Measurements from ENCODE around the gene PAK1.
"Not testable (repeated sequence)": the region's sequence is repeated elsewhere in the genome, so short reads cannot be mapped to it uniquely, and the experiment has no call there.

PAK1 gene

GRCh38 chr11:77401486-77402217, 72.2 kb downstream of the PAK1 start:
- DNase-seq, result no peak

- DNase-seq, result no peak
Observed at GRCh38 chr11:77400775-77401449, 73.0 kb downstream of the PAK1 start.

- no peak for DNase-seq
Observed at GRCh38 chr11:77400271-77400670, 73.6 kb downstream of the PAK1 start.

- no peak for DNase-seq
Observed at GRCh38 chr11:77397631-77398030, 76.3 kb downstream of the PAK1 start.

- DNase-seq, result no peak
Observed at GRCh38 chr11:77396911-77397310, 77.0 kb downstream of the PAK1 start.

GRCh38 chr11:77396305-77396704, 77.6 kb downstream of the PAK1 start:
- no peak for DNase-seq

GRCh38 chr11:77395460-77396173, 78.3 kb downstream of the PAK1 start:
- no peak for DNase-seq

- DNase-seq, result no peak
Observed at GRCh38 chr11:77392842-77393241, 81.1 kb downstream of the PAK1 start.

- DNase-seq, result no peak
Observed at GRCh38 chr11:77387701-77388100, 86.2 kb downstream of the PAK1 start.

GRCh38 chr11:77386178-77386577, 87.7 kb downstream of the PAK1 start:
- DNase-seq, result no peak

- not testable (repeated sequence) for DNase-seq
Observed at GRCh38 chr11:77385255-77385771, 88.6 kb downstream of the PAK1 start.

- DNase-seq, result no peak
Observed at GRCh38 chr11:77384571-77384970, 89.3 kb downstream of the PAK1 start.

- not testable (repeated sequence) for DNase-seq
Observed at GRCh38 chr11:77383349-77383748, 90.5 kb downstream of the PAK1 start.

- DNase-seq, result no peak
Observed at GRCh38 chr11:77381729-77382665, 91.9 kb downstream of the PAK1 start.

GRCh38 chr11:77379934-77380333, 94.0 kb downstream of the PAK1 start:
- DNase-seq, result no peak

- no peak for DNase-seq
Observed at GRCh38 chr11:77379253-77379652, 94.6 kb downstream of the PAK1 start.

- no peak for DNase-seq
Observed at GRCh38 chr11:77377734-77378133, 96.2 kb downstream of the PAK1 start.

- no peak for DNase-seq
Observed at GRCh38 chr11:77375107-77375506, 98.8 kb downstream of the PAK1 start.

- DNase-seq, result no peak
Observed at GRCh38 chr11:77374611-77375031, 99.3 kb downstream of the PAK1 start.

- no peak for DNase-seq
Observed at GRCh38 chr11:77374108-77374507, 99.8 kb downstream of the PAK1 start.

GRCh38 chr11:77372726-77373125, 101.2 kb downstream of the PAK1 start:
- no peak for DNase-seq

GRCh38 chr11:77371646-77372045, 102.2 kb downstream of the PAK1 start:
- DNase-seq, result no peak

GRCh38 chr11:77370217-77370616, 103.7 kb downstream of the PAK1 start:
- DNase-seq, result no peak
